ENCODE results near the gene SIPA1L3.
A peak's percentile ranks its signal among the peaks of the same experiment; 100 is the strongest.

SIPA1L3 gene

DNA sequence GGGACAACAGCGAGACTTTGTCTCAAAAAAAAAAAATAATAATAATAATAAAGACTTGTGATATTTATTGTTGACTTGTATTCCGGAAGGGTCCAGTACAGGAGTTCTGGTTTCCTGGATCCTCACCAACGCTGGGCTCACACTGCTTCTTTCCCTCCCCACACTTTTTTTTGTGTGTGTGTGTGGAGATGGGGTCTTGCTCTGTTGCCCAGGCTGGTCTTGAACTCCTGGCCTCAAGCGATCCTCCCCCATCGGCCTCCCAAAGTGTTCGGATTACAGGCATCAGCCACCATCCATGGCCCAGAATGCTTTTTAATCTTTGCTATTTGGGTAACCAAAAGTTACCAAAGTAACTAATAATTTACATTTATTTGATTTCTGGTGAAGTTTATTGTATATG lies 39.1 kb downstream of the SIPA1L3 start:
- Mint-ChIP-seq H3K4me3 (no peak overlapping the region), H3K9me3 (no peaks in the 10 kb centered on the region), H3K4me1 (peaks cover 36 to 64% of the 10 kb centered on the region in 2 donors), H3K36me3 (peaks cover 28 to 43% of the 10 kb centered on the region in 2 donors), H3K27me3 (no peaks in the 10 kb centered on the region), H3K27ac (no peak overlapping the region)
- no peak for DNase-seq
- ATAC-seq (replicated peaks), result no peak

DNA sequence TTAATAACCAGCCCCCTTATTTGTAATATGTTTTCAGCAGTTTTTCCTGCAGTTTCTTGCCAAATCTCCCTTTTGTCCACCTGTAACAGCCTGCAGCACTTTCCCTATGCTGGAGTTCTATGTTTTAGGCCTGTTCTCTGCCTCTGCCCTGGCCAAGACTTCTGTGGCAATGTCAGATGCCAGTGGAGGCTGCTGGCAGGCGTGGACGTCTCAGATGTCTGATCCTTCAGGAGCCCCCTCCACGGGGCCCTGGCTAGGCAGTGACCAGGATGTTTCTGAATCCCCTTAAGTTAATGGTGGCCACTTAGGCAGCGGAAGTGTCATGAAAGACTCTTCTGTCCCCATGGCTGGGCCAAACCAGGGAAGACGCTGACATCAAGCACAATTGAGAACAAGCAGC lies 40.8 kb downstream of the SIPA1L3 start:
- Mint-ChIP-seq H3K27me3 (no peaks in the 10 kb centered on the region), H3K36me3 (peaks cover 24 to 30% of the 10 kb centered on the region in 2 donors), H3K27ac (peak overlapping the region; percentile 76), H3K4me1 (peaks cover 36 to 60% of the 10 kb centered on the region in 2 donors), H3K9me3 (no peaks in the 10 kb centered on the region), H3K4me3 (no peak overlapping the region)
- no peak for DNase-seq
- no peak for ATAC-seq (replicated peaks)

DNA sequence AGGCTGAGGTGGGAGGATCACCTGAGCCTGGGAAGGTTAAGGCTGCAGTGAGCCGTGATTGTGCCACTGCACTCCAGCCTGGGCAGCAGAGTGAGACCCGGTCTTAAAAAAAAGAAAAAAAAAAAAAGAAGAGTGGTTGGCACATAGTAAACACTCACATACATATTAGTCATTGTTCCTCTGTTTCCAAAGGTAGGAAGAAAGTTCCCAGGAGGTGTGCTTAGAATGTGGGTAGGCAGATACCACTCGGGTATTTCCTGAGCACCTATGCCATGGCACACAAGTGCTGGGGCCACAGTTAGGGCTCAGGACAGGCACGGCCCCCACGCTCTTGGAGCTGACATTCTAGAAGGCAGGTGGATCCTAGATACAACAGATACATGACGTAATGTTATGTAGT lies 41.4 kb downstream of the SIPA1L3 start:
- H3K4me1 Mint-ChIP-seq, result peaks cover 36 to 60% of the 10 kb centered on the region in 2 donors
- H3K4me3 Mint-ChIP-seq, result no peak overlapping the region
- peak overlapping the region; percentile 76 for H3K27ac Mint-ChIP-seq
- H3K9me3 Mint-ChIP-seq, result no peaks in the 10 kb centered on the region
- DNase-seq, result no peak
- H3K27me3 Mint-ChIP-seq, result no peaks in the 10 kb centered on the region
- no peak for ATAC-seq (replicated peaks)
- peaks cover 24% of the 10 kb centered on the region in 2 donors for H3K36me3 Mint-ChIP-seq

DNA sequence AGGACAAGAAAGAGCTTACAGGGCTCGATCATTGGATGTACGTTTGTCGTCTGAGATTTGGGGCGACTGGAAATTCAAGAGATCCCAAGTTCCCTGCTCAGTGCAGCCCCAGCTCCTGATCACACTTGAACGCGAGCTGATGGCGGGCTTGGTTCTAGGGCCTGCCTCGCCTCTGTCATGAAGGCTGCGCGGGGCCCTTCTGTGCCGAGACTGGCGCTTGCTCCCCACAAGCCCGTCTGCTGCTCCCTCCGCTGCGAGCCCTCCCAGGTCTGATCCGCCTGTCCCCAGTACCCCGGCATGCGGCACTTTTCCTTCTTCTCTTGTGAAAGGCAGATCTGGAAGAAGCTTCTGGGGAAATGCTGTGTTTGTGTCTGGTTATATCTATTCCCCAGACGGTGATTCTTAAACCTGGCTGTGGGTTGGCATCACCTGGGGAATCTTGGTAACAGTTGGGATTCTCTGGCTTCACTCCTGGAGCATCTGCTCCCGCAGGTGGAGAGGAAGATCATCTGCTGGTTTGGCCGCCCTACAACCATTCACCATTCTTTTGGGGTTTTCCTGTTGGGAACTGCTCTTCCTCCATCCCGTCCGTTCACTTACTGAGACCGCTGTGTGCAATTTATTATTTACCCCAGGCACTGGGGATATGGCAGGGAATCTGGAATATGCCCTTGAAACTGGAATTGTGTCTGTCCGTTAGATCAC lies 43.6 kb downstream of the SIPA1L3 start:
- no peak for ATAC-seq (replicated peaks)
- Mint-ChIP-seq H3K4me3 (peak overlapping the region; percentile 10 to 54), H3K36me3 (peaks cover 22 to 25% of the 10 kb centered on the region in 2 donors), H3K27ac (peak overlapping the region; percentile 78), H3K9me3 (no peaks in the 10 kb centered on the region), H3K4me1 (peaks cover 47 to 79% of the 10 kb centered on the region in 2 donors), H3K27me3 (no peaks in the 10 kb centered on the region)
- no peak for DNase-seq

DNA sequence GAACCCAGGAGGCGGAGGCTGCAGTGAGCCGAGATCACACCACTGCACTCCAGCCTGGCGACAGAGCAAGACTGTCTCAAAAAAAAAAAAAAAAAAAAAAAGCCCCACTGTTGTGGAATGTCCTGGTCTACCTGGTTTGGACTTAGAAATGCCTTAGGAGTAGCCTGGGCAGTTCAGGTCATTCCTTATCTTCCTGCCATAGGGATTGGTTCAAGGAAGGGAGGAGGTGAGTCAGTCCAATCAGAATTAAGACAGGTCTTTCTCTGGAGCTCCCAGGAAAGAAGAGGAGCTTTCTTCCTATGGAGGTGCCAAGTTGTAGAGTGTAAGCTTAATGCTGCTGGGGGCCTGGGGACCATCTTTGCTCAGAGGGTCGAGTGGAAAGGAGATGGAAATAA lies 44.8 kb downstream of the SIPA1L3 start:
- H3K4me1 Mint-ChIP-seq, result peaks cover 51 to 88% of the 10 kb centered on the region in 2 donors
- DNase-seq (no peak), ATAC-seq (replicated peaks) (no peak)
- H3K27me3 Mint-ChIP-seq, result no peaks in the 10 kb centered on the region
- H3K4me3 Mint-ChIP-seq, result peak overlapping the region in 1 of 2 donors; percentile 54
- H3K9me3 Mint-ChIP-seq, result no peaks in the 10 kb centered on the region
- H3K36me3 Mint-ChIP-seq, result peaks cover 25 to 31% of the 10 kb centered on the region in 2 donors
- H3K27ac Mint-ChIP-seq, result peak overlapping the region; percentile 77

DNA sequence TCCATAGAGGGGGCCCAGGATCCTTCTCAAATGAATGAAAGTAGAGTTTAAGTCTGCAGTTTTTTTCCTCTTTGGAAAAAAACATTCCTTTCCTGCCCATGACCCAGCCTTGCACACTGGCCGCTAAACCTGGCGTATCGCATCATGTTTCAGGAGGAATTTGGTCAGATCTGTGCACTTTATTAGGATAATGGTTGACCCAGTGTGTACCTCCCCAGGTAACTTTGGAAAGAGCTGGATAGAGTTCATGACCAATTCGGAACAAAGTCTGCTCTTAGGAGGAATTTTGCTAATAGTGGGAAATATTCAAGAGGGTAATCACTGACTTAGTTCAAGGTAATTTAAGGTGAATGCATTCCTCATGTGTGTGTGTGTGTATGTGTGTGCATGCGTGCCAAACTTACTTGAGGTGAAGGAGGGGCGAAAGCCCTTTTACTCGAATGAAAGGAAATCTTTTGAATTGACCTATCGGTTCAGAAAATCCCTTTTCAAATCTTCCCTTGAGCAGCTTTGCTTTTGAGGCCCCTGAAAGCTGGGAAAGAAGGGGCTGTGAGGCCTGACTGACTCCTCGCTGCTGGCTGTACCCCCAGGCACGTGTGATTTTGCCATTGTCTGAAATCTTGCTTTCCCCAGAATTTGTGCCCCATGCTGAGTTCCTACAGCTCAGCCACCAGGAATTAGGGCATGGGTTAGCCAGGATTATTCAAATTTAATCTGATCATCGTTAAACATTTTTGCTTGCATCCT lies 46.3 kb downstream of the SIPA1L3 start:
- no peak for ATAC-seq (replicated peaks)
- H3K4me3 Mint-ChIP-seq, result peak overlapping the region in 1 of 2 donors; percentile 44
- H3K27ac Mint-ChIP-seq, result peak overlapping the region; percentile 88
- H3K27me3 Mint-ChIP-seq, result no peaks in the 10 kb centered on the region
- peaks cover 26 to 29% of the 10 kb centered on the region in 2 donors for H3K36me3 Mint-ChIP-seq
- H3K4me1 Mint-ChIP-seq, result peaks cover 46 to 84% of the 10 kb centered on the region in 2 donors
- no peaks in the 10 kb centered on the region for H3K9me3 Mint-ChIP-seq
- DNase-seq, result no peak

DNA sequence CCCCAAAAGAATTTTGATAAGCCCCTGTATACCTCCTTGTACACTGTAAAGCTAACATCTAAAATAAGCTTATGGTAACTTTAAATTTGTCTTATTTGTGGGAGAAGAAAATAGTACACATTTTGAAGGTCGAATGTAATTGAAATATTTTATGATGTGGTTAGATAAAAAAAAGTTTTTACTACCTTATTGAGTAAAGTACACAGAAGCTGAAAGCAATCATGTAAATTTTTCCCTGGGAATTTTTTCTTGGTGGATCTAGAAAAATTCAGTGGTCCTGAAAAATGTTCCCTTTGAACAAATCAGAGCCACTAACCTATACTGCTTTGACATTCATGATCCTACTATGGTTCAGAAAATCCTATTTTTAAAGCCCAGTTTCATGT lies 46.9 kb downstream of the SIPA1L3 start:
- H3K4me3 Mint-ChIP-seq, result peak overlapping the region; percentile 44 to 53
- peaks cover 26 to 35% of the 10 kb centered on the region in 2 donors for H3K36me3 Mint-ChIP-seq
- no peaks in the 10 kb centered on the region for H3K9me3 Mint-ChIP-seq
- peaks cover 44 to 84% of the 10 kb centered on the region in 2 donors for H3K4me1 Mint-ChIP-seq
- H3K27ac Mint-ChIP-seq, result peak overlapping the region; percentile 88
- H3K27me3 Mint-ChIP-seq, result no peaks in the 10 kb centered on the region
- ATAC-seq (replicated peaks) (no peak), DNase-seq (no peak)

DNA sequence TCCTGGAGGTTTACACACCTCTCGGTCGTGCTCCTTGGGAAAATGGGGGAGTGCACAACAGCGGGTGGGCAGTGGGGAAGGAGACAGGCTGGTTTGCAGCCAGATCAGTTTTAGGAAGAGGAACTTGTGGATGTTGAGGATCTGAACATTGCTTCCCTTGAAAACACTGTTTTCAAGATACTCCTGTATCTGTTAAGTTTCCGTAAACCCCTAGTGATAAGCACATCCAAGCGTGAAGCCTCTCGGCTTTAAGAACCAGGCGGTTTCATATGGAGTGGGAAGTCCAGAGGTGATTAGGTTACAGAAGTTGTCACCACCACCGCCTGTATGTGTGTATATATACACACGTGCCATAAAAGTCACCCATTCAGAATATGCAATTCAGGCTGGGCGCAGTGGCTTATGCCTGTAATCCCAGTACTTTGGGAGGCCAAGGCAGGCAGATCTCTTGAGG lies 47.4 kb downstream of the SIPA1L3 start:
- no peaks in the 10 kb centered on the region for H3K27me3 Mint-ChIP-seq
- H3K36me3 Mint-ChIP-seq, result peaks cover 28 to 35% of the 10 kb centered on the region in 2 donors

DNA sequence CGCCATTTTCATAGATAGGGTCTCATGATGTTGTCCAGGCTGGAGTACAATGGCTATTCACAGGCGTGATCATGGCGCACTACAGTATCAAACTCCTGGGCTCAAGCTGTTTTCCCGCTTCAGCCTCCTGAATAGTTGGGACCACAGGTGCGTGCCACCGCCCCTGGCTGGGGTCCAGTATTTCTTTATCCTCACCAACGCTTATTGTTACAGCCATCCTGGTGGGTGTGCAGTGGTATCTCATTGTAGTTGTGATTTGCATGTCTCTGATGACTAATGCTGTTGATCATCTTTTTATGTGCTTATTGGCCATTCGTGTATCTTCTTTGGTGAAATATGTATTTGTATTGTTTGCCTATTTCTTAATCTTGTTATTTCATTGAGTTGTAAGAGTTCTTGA lies 49.0 kb downstream of the SIPA1L3 start:
- no peaks in the 10 kb centered on the region for H3K27me3 Mint-ChIP-seq
- ATAC-seq (replicated peaks) (no peak), DNase-seq (no peak)
- peaks cover 39 to 80% of the 10 kb centered on the region in 2 donors for H3K4me1 Mint-ChIP-seq
- H3K9me3 Mint-ChIP-seq, result no peaks in the 10 kb centered on the region
- peak overlapping the region in 1 of 2 donors; percentile 35 for H3K4me3 Mint-ChIP-seq
- H3K27ac Mint-ChIP-seq, result peak overlapping the region; percentile 51
- peaks cover 24 to 29% of the 10 kb centered on the region in 2 donors for H3K36me3 Mint-ChIP-seq

More for the DNA sequence above, 47.4 kb downstream of the SIPA1L3 start:
- no peak for DNase-seq
- peaks cover 44 to 84% of the 10 kb centered on the region in 2 donors for H3K4me1 Mint-ChIP-seq
- H3K27ac Mint-ChIP-seq, result peak overlapping the region; percentile 86
- peak in 1 of 2 donors; percentile 9 for ATAC-seq (replicated peaks)
- H3K4me3 Mint-ChIP-seq, result peak overlapping the region in 1 of 2 donors; percentile 53
- no peaks in the 10 kb centered on the region for H3K9me3 Mint-ChIP-seq

DNA sequence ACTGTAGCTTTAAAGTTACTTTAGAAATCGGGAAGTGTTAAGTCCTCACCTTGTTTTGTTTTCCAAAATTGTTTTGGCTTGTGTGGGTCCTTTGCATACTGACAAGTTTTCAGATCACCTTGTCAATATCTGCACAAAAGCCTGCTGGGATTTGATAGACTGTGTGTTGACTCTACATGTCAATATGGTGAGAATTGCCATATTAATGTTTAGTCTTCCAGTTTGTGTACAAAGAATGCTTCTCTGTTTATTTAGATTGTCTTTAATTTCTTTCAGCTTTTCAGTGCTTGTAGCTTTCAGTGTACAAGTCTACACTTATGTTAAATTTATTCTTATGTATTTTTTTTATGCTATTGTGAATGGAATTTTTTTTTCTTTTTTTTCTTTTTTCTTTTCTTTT lies 50.2 kb downstream of the SIPA1L3 start:
- Mint-ChIP-seq H3K9me3 (peaks cover 3 to 5% of the 10 kb centered on the region in 2 donors), H3K4me3 (no peak overlapping the region), H3K36me3 (peaks cover 21 to 33% of the 10 kb centered on the region in 2 donors), H3K27me3 (no peaks in the 10 kb centered on the region), H3K4me1 (peaks cover 37 to 81% of the 10 kb centered on the region in 2 donors), H3K27ac (peak overlapping the region; percentile 56)
- DNase-seq (no peak), ATAC-seq (replicated peaks) (no peak)

DNA sequence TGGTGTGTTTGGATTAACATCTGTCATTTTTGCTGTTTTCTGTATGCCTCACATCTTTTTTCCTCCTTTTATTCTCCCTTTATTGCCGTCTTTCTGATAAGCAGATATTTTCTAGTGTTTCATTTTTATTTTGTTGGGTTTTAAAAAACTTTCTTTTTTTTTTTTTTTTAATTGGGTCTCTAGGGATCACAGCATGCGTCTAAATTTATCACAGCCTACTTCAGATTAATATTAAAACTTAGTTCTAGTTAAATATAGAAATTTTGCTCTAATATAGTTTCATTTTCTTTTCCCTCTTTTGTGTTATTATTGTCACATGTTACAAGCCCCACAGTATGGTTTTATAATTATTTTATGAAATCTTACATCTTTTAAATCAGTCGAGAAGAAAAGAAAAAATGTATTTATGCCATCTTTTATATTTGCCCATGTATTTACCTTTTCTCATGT lies 52.7 kb downstream of the SIPA1L3 start:
- H3K27me3 Mint-ChIP-seq, result no peaks in the 10 kb centered on the region
- peaks cover 3 to 5% of the 10 kb centered on the region in 2 donors for H3K9me3 Mint-ChIP-seq
- peak overlapping the region; percentile 67 to 83 for H3K4me3 Mint-ChIP-seq
- DNase-seq (no peak), ATAC-seq (replicated peaks) (peak; percentile 28 to 35)
- H3K4me1 Mint-ChIP-seq, result peaks cover 33 to 80% of the 10 kb centered on the region in 2 donors
- H3K36me3 Mint-ChIP-seq, result peaks cover 21 to 40% of the 10 kb centered on the region in 2 donors
- peak overlapping the region; percentile 89 for H3K27ac Mint-ChIP-seq

DNA sequence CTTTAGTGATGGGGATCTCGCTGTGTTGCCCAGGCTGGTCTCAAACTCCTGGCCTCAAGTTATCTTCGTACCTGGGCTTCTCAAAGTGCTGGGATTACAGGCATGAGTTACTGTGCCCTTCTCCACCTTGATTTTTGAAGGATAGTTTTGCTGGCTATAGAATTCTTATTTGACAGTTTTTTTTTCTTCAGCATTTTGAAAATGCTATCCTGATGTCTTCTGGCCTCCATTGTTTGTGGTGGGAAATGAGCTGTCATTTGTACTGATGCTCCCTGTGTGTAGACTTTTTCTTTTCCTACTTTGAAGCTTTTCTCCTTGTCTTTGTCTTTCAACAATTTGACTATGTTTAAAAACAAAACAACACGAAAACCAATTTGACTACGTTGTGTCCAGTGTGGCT lies 54.2 kb downstream of the SIPA1L3 start:
- peaks cover 3 to 5% of the 10 kb centered on the region in 2 donors for H3K9me3 Mint-ChIP-seq
- H3K4me3 Mint-ChIP-seq, result peak overlapping the region; percentile 14 to 36
- no peak for ATAC-seq (replicated peaks)
- H3K4me1 Mint-ChIP-seq, result peaks cover 31 to 73% of the 10 kb centered on the region in 2 donors
- H3K27me3 Mint-ChIP-seq, result no peaks in the 10 kb centered on the region
- H3K36me3 Mint-ChIP-seq, result peaks cover 20 to 36% of the 10 kb centered on the region in 2 donors
- no peak for DNase-seq
- peak overlapping the region; percentile 89 for H3K27ac Mint-ChIP-seq

DNA sequence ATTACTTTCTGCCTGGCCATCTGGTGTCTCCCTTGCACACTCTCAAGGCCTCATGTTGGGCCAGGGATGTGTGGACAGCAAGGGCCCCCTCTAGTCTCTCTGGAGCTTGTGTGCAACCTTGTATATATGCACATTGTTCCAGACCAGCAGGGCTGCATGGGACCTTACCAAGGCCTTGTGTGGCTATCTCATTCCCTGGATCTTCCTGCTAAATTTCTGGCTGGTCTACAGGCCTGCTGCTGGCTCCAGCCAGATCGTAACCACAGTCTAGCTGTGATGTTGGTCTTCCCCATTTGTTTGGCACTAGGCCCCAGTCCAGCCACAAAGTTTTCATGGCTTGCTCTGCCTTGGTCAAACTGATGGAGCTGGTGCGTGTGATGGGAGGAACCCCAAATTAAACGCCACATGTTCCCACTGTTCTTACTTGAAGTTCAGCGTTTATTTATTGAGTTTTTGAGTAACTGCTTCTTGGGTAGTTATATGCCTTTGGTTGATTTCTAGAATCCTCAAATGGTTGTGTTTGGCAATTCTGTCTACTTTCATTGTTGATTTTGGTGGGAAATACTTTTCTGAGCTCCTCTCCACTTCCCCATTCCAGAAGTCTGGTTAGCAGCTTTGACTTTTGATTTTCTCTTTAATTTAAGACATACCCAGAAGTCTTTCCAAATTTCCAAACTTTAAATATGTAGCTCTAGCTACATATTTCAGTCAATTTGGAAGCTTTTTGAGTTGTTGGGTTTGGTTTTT lies 56.4 kb downstream of the SIPA1L3 start:
- ATAC-seq (replicated peaks), result no peak
- H3K27me3 Mint-ChIP-seq, result no peaks in the 10 kb centered on the region
- peaks cover 3 to 5% of the 10 kb centered on the region in 2 donors for H3K9me3 Mint-ChIP-seq
- H3K27ac Mint-ChIP-seq, result peak overlapping the region; percentile 88
- H3K4me1 Mint-ChIP-seq, result peaks cover 38 to 77% of the 10 kb centered on the region in 2 donors
- DNase-seq, result no peak
- peaks cover 28 to 43% of the 10 kb centered on the region in 2 donors for H3K36me3 Mint-ChIP-seq
- H3K4me3 Mint-ChIP-seq, result peak overlapping the region in 1 of 2 donors; percentile 66

DNA sequence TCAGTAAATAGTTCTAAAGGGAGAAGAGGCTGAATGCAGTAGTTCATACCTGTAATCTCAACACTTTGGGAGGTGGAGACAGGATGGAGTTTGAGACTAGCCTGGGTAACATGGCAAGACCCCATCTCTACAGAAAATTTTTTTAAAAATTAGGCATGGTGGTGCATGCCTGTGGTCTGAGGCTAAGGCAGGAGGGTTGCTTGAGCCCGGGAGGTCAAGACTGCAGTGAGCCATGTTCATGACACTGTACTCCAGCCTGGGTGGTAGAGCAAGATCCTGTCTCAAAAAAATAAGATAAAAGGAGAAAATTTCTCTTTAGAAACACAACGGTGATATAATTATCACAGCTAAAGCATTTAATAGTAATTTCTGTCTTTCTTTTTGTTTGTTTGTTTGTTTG lies 57.1 kb downstream of the SIPA1L3 start:
- DNase-seq, result no peak
- no peak for ATAC-seq (replicated peaks)
- no peak overlapping the region for H3K4me3 Mint-ChIP-seq
- peaks cover 29 to 44% of the 10 kb centered on the region in 2 donors for H3K36me3 Mint-ChIP-seq
- H3K27me3 Mint-ChIP-seq, result no peaks in the 10 kb centered on the region
- H3K27ac Mint-ChIP-seq, result peak overlapping the region; percentile 14
- H3K4me1 Mint-ChIP-seq, result peaks cover 40 to 76% of the 10 kb centered on the region in 2 donors
- peaks cover 3 to 5% of the 10 kb centered on the region in 2 donors for H3K9me3 Mint-ChIP-seq

All from stimulated activated naive B cell treated with anti-CD40 and anti-IgM and Interleukin-4, amounts not matched to agents 10 μg/mL and 1 μg/mL and 100 μg/mL, for 72 hours (primary cell).